ENCODE measurements around the gene CAPZA2. TPM values are rescaled to one million over a fixed set of nuclear protein-coding genes. Genes with fewer than 3 reads are reported as not detected.

The CAPZA2 gene
- total and polyA plus RNA-seq, 2 experiments from 2014 or later = 49.1 to 106 TPM

- Mint-ChIP-seq H3K36me3 (ENCODE audit: low read depth) (peaks cover 33% of the 10 kb centered on the region), H3K27ac (no peak overlapping the region), H3K9me3 (no peaks in the 10 kb centered on the region), H3K4me3 (no peak overlapping the region), H3K27me3 (ENCODE audit: insufficient read depth, low read depth, poor library complexity) (peaks cover under 1% of the 10 kb centered on the region), H3K4me1 (peaks cover under 1% of the 10 kb centered on the region; the same call in 2 of the 3 replicates)
- no peak overlapping the region for H3K4me3 ChIP-seq
- no peaks in the 10 kb centered on the region for H3K9me2 ChIP-seq (ENCODE audit: insufficient read depth)
- H3F3A ChIP-seq (replicated peaks; ENCODE audit: low read depth) = no peaks in the 10 kb centered on the region
- H3K27me3 ChIP-seq (ENCODE audit: insufficient read depth) = no peaks in the 10 kb centered on the region
- H3K79me2 ChIP-seq (replicated peaks; ENCODE audit: insufficient read depth) = peaks cover 14% of the 10 kb centered on the region
- no peak overlapping the region for H3K27ac ChIP-seq (ENCODE audit: low read depth)
- no peak for ATAC-seq
- no peak overlapping the region for H2AFZ ChIP-seq
- 0 out of 2 replicates have a peak, but pooled peaks cover 2% of the 10 kb centered on the region for H3K36me3 ChIP-seq (ENCODE audit: insufficient read depth)
- TF ChIP-seq ZNF462 (CRISPR knock-in tag; IDR thresholded peaks at IDR 0.05) = no peak
- TF ChIP-seq NANOG (IDR thresholded peaks at IDR 0.05; ENCODE audit: borderline replicate concordance) = no peak
- no peak for TF ChIP-seq REST (IDR thresholded peaks at IDR 0.05; ENCODE audit: unreplicated experiment)
- TF ChIP-seq EZH2 (IDR thresholded peaks at IDR 0.05; ENCODE audit: low read depth, unreplicated experiment) = no peak
- no peak for TF ChIP-seq CTCF (conservative IDR thresholded peaks at IDR 0.05; ENCODE audit: low read depth in 2 of 2)
- no peak for TF ChIP-seq EZH2phosphoT487 (IDR thresholded peaks at IDR 0.05; ENCODE audit: unreplicated experiment)
- no peak for TF ChIP-seq CREB1 (CRISPR knock-in tag; IDR thresholded peaks at IDR 0.05; ENCODE audit: low read depth)
- TF ChIP-seq JUNB (IDR thresholded peaks at IDR 0.05; ENCODE audit: unreplicated experiment) = no peak
- TF ChIP-seq POLR2AphosphoS5 (IDR thresholded peaks at IDR 0.05; ENCODE audit: low read depth) = no peak
- no peak overlapping the region for H3K4me2 ChIP-seq
- DNase-seq (ENCODE audit: low spot score) = no peak
- no peaks in the 10 kb centered on the region for H3K4me1 ChIP-seq (ENCODE audit: insufficient read depth)
- no peaks in the 10 kb centered on the region; the same call in 1 of the 2 replicates for H4K20me1 ChIP-seq (replicated peaks; ENCODE audit: insufficient read depth)
Measured at GRCh38 chr7:116897661-116898060, 35.3 kb downstream of the CAPZA2 start.

All from GM23338 (cell line).